Activated CD8-positive, alpha-beta memory T cell treated with anti-CD3 and anti-CD28 coated beads for 1 hour (primary cell): Measurements from ENCODE around the gene MEGF11.

Experiments used
- DNase-seq, 2 donors: peaks; one replicate each; pipeline ENCODE4 v3.0.0-alpha.2; 2020; ENCODE audit warnings: low read depth in 1 of 2; ENCODE audit errors: extremely low read depth in 1 of 2

MEGF11 gene

DNA sequence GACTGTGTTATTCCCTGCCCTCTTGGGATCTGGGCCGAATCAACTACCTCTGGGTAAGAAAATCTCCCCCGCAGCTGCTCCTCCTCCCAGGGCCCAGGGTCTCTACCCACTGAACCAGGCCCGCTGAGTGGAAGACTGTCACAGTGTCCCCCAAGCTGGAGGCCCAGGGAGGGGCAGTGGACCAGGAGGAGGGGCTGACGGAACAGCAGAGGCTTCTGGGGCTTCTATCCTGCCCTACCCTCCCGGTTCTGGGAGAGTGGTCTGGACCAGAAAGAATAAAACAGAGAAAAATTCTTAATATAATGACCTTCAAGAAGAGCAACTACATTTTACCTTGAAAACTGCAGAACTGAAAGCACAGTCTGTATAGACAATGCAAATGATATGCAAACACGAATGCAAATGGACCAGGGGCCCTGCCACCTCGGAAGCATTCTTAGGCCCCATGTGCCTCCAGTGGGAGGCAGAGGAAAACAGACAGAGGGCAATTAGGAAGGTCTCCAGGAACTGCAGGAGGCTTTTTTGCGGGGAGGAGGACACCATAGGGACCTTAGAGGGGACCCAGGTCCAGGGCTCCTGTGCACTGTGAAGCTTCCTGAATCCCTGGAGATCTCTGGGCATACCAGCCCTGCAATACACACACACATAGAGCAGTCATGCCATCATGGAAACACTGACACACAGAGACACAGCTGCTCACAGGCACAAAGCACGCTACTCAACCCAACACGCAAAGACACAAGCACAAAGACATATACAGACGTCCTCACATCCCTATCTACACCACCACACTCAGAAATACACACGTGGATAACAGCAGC is 12.3 kb downstream of the MEGF11 start:
- no peak for DNase-seq

DNA sequence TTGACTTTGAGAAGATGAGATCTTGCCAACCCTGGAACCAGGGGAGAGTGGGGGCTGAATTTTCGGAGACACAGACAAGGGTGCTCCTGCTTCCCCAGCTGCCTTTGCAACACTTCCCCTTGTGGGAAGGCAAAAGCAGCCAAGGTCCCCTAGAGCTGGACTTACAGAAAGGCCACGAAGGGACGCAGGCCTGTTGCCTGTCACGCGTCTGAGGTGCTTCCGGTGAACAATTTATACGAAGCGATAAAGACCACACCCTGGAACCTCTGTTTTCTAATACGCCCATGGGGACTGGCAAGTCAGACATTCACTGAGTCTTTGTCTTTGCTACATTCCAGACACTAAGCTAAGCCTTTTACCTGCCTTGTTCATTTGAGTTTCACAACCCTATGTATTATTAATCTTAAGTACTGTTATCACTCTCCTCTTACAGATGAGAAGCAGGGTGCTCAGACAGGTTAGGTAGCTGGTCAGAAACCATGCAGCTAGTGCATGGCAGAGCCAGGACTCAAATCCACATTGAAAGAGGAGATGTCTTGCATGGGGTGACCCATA is 13.2 kb downstream of the MEGF11 start:
- DNase-seq = no peak

DNA sequence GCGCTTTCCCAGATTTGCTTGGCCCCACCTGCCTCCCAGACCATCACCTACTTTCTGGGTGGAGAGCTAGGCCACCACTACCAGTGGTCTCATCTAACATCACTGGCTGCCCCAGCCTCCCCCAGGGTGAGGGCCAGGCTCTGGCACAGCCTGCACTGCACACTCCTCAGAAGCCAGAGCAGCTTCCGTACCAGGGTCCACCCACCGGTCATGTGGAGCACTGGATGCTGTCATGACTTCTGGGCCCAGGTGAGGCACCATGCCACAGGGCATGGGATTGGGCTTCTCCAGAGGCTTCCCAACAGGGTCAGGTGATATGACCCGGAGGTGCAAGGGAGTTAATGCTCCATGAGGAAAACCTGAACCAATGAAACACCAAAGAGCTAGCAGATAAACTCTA is 14.0 kb downstream of the MEGF11 start:
- no peak for DNase-seq

DNA sequence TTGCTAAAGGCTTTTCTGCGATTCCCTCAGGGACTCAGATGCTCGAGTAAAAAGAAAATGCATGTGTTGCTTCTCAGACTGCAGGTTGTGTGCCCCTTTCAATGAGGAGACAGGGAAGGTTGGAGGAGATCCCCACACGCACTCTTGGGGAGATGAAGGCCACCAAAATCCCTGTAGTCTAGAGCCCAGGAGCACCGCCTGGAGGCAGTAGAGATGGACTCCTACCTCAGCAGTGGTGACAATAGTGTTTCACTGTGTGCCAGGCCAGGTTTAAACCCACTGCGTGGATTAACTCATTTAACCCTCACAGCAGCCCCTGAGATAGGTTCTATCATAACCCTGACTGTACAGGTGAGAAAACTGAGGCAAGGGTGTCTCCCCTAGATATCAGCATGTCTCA is 15.2 kb downstream of the MEGF11 start:
- no peak for DNase-seq

DNA sequence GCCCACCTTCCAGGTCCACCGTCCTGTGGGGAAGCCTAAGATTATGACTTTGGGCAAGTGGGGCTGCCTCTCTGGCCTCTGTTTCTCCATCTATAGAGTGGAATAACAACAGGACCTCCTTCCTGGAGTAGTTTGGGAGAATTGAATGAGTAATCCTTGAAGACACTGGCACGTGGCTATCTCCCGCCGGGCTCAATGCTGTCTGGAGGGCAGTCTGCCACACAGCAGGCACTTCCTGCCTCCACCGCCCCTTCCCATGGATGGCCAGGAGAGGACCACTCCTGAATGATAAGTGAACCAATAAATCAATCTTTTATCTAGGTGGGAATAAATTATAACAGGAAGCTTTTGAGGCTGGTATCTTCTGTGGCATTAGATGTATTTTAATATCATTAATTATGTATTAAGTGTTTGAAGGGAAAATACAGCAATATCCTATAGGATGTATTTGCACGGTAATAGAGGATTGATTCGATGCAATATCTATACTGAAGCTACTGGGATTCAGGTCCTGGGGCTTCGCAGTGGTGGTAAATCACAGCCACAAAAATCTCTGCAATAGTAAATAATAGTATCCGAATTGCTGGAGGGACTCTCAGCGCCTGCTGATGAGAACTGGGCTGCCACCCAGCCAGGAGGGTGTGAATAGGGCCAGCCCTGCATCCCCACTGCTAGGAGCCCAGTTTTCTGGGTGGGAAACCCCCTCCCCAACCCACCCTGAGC is 15.9 kb downstream of the MEGF11 start:
- no peak for DNase-seq

DNA sequence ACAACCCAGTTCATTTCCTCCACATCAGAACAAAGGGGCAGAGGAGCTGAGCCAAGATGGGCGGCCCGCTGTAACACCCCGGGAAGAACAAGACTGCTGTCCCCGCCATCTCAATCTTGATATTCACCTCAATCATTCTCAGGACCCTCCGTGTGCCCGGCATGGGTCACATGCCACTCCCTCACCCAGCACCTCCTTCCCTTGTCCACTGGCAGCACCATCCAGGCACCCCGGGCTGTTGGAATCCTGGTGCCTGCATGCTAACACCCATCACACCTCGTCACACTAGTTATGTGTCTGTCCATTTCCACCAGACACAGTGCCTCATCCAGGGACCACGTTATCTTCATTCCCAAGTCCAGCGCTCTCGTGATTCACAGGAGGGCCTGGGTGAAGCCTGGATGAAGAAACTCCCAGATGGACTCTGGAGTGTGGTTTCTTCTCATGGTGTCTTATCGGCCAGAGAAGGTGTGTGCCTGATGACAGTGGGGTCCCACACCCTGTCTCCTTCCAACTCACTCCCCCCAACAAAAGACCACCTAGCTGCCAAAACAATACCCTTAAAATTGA is 16.7 kb downstream of the MEGF11 start:
- DNase-seq = no peak

DNA sequence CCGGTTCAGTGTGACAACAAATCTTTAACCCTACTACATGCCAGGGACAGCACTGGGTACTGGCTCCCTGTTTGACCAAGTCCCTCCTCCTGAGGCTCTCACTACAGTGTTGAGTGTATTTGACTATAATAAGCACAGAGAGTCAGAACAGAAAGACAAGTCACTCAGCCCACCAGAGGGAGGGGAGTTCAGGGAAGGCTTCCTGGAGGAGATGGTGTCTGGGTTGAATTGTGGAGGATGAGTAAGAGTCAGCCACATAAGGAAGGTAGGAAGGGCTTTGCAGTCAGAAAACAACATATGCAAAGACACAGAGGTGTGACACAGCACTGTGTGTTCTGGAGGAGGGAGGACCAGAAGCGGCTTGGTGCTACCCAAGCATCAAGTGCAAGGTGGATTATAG is 17.7 kb downstream of the MEGF11 start:
- DNase-seq = no peak

DNA sequence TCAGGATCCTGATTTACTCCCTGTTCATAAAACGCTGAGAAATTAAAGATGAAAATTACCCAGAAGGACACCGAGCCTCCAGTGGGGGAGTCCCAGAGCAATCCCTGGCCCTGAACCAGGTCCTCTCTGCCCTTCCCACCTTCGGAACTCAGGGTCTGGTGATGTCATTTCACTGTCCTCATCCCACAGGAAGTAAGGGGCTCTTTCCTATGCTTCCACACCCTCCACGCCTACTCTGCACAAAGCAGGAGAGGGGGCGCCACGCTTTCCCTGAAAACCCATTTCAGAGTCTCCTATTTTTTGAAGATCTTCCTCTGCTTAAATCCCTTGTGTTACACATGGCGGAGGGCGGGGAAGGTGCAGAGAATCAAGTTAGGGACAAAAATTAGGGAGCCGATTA is 18.8 kb downstream of the MEGF11 start:
- no peak for DNase-seq

DNA sequence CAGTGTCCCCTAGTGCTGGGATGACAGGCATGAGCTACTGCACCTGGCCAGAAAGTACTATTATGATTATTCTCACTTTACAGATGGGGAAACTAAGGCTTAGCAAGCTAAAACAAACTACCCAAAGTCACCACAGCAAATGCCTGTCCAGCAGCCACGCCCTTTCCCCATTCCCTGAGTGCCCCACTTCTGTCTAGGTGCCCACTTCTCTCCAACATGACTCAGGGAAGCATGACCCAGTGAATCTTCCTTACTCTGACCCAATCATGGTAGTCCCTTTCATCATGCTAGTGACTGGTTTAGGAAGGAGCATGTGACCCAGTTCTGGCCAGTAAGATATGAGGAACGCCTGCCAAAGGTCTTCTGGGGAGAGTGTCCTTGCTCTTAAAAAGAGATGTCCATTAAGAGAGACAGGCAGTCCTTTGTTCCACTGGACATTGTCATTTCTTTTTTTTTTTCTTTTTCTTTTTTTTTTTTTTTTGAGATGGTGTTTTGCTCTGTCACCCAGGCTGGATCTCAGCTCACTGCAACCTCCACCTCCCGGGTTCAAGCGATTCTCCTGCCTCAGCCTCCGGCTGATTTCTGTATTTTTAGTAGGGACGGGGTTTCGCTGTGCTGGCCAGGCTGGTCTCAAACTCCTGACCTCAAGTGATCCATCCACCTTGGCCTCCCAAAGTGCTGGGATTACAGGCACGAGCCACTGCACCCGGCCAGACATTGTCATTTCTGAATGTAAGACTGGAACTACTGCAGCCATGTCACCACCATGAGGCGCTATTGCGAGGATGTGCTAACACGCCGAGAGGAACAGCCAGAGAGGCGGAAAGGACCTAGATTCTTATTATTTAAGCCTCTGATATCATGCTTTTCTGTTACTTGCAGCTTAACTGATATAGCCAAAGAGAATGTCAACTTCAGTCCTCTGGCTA is 19.8 kb downstream of the MEGF11 start:
- DNase-seq = no peak

DNA sequence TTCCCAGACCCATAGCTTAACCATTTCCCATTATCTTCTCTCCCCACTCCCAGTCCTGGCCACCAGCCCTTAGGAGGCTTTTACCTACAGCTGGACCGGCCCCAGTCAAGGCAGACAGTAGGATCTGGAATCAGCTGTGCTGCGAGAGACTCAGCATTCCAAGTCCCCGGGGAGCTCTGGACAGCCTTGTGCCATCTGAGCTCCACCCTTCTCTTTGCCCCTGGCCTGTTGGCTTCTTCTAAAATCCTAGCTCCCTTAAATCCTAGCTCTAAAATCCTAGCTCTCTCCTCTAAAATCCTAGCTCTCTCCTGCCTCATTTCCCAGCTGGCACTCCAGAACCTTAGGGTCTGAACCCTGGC is 21.3 kb downstream of the MEGF11 start:
- no peak for DNase-seq

DNA sequence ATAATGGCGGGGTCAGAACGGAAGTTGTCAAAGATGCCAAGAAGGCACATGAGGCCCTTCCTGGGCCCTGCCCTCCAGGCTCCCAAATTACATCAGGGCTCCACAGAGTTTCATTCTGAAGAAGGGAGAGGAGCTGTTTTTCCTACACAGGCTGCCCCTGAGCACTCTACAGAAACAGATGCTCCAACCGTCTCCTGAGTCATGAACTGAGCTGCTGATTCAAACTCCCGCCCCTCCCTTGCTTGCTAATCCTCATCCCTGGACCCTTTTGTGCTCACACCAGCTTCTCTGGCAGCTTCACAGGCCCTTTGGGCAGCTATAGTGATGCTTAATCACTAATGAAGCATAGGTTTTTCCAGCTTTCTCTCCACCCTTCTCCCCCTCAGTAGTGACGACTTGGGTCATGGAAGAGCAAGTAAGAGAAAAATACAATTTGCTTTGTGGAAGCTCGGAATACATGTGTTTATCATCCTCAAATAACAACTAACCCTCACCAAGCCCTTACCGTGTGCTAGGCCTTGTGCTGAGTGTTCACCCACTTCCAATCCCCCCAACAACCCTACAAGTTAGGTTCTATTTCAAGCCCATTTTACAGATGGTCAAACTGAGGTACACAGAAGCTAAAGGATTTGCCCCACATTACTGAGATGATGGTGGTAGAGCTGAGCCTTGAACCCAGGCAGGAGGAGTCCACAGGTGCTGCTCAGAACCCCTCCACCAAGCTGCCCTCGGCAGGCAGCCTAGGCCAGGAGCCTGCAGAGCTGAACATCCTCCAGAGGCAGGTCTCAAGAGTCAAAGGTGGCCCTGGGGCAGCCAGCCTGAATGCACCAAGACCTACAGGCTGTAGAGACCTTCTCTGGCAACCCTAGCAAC is 21.9 kb downstream of the MEGF11 start:
- DNase-seq = no peak

DNA sequence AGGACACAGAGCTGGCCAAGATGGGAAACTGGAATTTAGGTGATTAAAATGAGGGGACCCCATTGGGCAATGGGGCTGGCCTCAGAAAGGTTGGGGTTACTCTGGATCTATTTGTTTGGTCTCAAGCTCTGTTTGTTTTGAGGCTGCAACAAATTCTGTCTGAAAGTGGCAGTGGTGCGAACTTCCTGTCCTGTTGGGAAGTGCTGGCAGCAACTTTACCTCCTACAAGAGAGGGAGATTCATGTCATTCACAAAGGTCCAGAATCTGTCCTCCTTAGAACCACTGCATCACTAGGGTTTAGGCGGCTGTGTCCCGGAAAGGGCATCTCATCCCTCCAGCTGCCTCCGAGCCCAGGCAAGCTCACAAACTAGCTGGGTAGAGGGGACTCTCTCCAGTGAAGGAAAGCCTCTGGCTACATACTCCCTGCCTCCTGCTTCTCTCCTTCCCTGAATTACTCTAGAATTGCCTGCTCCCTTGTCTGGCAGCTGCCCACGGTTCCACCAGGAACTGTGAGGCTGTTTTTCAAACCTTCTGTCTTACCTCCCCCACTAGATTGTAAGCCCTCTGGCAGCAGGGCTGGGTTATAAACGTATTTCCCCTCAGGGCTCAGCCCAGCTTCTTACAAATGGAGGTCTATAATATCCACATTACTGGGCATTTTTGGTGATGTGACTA is 23.6 kb downstream of the MEGF11 start:
- no peak for DNase-seq

DNA sequence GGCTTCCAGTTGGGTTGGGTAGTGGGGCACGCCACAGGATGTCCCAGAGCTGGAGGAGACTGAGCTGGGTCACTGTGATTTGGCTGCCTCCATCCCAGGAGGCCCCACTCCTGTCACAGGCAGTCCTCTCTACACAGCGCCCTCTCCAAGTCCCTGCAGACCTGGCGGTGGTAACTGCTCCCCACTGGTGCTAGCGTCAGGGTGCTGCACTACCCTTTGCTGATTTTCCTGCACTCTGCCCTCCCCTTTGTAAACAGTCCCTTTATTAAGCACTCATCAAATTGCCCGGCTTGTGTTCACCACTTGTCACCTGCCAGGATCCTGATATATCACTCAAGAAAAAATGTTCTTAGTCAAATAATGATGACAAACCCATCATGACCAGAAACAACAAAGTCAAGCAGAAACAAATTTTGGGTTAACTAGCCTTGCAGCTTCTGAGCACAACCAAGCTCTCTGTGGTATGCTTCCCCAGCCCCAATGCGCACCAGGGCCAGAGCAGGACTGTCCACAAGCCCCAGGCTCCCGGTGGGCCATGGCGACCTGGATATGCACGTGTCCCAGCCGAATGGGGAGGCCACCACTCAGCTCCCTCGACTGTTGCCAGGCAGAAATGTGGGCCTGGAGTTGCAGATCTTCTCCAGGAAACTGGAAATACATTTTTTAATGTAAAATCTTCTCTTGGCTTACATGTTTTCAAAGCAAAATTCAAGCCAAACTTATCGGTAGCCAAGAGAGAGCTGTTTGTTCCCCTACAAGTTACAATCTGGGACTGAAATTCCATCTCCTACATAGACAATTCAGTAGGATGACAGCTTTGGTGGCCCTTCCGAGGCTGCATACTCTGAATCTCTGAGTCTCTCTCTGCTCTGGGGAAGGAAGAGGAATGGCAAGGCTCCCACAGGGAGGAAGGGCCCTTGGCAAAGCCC is 24.5 kb downstream of the MEGF11 start:
- DNase-seq = no peak

DNA sequence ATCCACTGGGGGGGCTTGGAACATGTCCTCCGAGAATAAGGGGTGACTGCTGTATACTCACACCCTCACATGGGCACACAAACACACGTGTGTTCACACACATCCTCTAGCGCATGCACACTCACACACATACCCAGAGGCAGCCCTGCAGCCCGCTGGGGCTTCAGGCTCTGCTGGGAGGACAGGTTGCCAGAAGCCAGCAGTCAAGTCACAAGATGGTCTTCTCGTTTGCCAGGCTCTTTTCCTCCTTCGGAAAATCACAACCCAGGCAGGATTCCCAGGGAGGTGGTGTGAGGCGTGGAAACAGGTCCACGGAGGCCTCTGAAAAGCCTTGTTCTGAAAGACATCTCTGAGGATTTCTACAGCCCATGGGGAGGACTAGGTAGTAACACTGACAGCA is 26.8 kb downstream of the MEGF11 start:
- DNase-seq = no peak

DNA sequence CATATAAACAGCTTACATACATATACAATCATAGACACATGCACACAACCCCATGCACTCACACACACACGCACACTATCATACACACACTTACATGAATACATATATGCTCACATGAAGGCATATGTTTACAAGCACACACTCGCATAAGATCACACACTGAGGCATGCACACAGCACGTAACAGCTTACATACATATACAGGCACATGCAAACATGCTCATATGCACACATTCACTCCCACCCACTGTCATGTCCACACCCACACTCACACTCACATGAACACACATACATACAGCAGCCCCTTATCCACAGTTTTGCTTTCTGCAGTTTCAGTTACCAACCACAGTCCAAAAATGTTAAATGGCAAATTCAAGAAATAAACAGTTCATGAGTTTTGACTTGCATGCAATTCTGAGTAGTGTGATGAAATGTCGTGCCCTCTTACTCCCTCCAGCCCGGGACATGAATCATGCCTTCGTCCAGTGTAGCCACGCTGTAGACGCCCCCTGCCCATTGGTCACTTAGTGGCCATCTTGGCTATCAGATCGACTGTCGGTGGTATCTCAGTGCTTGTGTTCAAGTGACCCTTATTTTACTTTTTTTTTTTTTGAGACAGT is 27.8 kb downstream of the MEGF11 start:
- no peak for DNase-seq

DNA sequence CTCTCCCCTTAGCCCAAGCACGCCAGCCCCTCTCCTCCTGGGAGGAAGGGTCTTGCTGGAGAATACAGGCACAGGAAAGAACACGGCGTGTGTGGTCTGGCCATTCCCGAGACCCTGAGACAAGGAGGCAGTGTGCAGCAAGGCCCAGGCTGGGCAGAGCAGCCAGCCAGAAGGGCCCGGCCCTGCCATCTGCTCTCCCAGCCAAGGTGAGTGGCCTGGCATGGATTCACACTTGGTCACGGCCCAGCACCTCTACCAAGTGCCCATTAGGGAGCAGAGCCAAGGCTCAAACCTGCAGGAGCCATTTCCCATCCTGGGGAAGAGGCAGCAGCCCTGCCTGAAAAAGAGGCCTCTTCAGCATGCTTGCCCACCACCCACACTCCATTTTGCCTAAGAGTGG is 28.6 kb downstream of the MEGF11 start:
- no peak for DNase-seq

DNA sequence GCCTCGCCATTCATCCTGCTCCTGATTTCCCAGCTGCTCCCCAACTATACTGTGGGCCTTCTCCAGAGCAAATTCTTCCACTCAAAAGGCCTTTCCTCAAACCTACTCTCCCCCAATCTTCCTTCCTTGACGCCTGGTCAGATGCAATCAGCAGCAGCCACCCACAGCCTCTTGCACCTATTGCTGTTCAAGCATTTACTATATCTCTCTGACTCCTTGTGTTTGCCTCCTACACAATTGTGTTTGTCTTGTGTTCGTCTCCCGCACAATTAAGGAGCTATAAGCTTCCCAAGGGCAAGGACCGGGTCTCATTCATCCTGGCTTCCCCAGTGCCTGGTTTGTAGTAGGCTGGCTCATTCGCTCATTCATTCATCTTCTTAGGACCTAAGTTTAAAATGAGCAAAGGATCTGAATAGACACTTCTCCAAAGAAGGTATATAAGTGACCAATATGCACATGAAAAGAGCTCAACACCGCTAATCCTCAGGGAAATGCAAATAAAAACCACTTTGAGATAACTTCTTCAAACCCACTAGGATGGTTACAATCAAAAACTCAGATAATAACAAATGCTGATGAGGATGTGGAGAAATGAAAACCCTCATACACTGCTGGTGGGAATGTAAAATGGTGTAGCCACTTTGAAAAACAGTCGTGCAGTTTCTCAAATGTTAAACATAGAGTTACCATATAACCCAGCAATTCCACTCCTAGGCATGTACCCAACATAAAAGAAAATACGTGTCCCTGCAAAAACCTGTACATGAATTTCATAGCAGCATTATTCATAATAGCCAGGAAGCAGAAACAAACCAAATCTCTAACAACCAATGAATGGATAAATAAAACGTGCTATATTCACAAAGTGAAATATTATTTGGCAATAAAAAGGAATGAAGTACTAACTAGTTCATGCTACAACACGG is 31.0 kb downstream of the MEGF11 start:
- no peak for DNase-seq
